ENCODE data around the gene TMEM184B.

- TF ChIP-seq CTCF (conservative IDR thresholded peaks at IDR 0.05; ENCODE audit: low read length) = 0 out of 2 replicates have a peak, but pooled peaks have one; percentile 18
- no peak for TF ChIP-seq EZH2phosphoT487 (IDR thresholded peaks at IDR 0.05; ENCODE audit: borderline replicate concordance)
Measured at GRCh38 chr22:38221908-38222796, 50.7 kb downstream of the TMEM184B start.

Data from Loucy (cell line).